NCI-H446 treated with DMSO at 0.1 percent for 48 hours (cell line): ENCODE results near the gene LGMN.
A peak's percentile ranks its signal among the peaks of the same experiment; 100 is the strongest.
"Not testable (repeated sequence)": the region's sequence is repeated elsewhere in the genome, so short reads cannot be mapped to it uniquely, and the experiment has no call there.

ENCODE experiments used
- DNase-seq: peaks from one replicate; lab custom pipeline; 2025; lab: John Stamatoyannopoulos, UW

LGMN gene

DNA sequence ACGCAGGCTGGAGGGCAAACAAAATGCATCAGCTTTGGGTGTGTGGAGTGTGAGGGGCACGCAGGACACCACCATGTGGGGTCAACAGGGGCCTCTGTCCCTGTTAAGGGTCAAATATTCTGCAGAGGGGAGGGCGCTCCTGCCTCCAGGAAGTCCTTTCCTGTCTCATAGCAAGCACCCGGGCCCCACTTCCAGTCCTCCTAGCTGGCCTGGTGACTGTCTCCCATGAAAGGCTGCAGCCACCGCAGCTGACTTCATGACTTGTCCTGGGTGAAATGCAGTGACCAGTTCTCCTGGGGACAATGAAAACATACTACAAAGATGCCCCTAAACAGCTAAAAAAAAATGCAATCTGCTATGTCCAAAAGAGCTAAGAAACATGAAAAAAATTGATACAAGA is 53.6 kb downstream of the LGMN start:
- no peak for DNase-seq

GRCh38 chr14:92693998-92694795 is 54.2 kb downstream of the LGMN start:
- no peak for DNase-seq

DNA sequence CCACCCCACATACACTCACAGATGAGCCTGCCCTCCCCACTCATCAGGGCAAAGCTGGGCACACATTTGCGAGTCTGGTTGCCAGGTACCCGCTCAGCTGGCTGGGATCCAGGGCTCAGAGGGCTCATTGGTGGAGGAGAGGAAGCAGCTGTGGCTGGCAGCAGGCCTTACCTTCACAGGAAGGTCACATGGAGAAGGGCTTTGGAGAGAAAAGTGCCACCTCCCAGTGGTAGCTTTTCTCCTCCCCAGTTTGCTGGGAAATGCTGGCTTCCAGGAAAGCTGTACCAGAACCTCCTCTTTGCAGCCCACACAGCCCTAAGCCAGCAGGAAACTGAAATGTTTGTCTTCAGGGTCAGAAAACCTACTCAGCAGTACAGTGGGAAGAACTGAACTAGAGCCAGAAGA is 55.6 kb downstream of the LGMN start:
- peak; percentile 54 for DNase-seq

- peak; percentile 18 for DNase-seq
Observed at GRCh38 chr14:92690171-92691011, 58.0 kb downstream of the LGMN start.

GRCh38 chr14:92688434-92689375 is 59.7 kb downstream of the LGMN start:
- DNase-seq: no peak

DNA sequence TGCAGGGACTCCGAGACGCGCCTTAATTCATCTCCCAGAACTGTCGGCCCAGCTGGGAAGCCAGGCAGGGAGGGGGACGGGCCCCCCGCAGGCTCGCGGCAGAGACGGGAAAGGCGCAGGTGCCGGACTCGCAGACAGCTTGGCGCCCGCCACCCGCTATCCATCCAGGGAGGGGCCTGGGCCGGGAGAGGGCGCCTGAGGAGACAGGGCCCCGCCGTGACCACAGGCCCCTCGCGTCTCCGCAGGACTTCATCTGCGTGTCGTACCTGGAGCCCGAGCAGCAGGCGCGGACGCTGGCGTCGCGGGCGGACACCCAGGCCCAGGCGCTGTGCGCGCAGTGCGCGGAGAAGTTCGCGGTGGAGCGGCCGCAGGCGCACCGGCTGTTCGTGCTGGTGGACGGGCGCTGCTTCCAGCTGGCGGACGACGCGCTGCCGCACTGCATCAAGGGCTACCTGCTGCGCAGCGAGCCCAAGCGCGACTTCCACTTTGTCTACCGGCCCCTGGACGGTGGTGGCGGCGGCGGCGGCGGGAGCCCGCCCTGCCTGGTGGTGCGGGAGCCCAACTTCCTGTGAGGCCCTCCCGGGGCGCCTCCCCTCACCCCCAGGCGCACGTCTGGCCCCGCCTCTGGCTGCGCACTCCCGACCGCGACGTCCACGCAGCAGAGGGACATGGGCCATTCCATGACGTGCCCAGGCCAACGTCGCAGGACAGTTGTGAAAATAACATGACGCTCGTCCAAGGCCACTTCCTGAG is 60.6 kb downstream of the LGMN start:
- no peak for DNase-seq

DNA sequence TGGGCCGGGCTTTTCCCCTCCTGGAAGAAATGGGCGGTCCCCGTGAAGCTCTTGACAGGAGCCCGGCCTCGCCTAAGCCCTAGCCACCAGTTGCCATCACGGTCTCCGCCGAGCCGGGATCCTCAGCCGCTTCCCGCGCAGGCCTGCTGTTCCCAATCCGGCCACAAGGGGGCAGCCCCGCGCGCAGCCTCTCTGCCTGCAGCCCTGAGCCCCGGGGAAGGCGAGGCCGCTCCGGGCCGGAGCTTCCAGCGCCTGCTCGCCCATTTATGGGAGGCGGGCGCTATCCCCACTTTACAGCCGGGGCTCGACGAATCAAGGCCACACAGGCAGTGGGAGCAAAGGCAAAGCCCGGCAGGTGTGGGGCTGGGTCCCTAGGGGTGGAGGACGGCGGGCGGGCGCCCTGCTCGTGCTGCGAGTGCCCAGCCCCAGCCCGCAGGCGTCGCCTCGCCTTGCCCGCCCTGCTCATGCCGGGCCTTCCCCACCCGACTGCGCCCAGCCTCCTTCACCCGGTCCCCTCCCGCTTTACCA is 61.5 kb downstream of the LGMN start:
- peak; percentile 20 for DNase-seq

- DNase-seq: no peak
Observed at GRCh38 chr14:92686411-92686899, 62.0 kb downstream of the LGMN start.

DNA sequence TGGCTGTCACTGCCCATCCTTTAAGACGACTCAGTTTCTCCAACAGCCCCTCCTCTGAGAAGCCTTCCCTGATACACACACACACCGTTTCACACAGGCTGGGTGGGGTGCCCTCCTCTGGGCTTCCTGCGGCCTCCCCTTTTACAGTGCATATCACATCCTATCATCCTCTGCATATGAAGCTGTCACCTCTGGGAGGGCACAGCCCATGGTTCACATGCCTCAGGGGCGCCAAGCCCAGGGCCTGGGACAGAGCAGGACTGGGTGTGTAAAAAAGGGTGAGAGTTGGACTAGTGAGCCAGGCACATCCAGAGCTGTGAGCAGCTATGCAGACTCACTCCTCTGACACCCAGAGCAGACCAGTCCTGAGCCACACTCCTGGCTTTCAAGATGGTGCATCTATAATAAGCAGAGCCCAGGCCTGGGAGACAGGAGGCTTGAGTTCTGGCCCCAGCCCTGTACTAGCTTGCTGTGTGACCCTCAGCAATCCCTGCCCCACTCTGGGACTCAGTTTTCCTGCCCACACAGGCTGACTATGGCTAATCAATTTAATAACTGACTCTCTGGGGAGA is 62.6 kb downstream of the LGMN start:
- DNase-seq: no peak

GRCh38 chr14:92684801-92685560 is 63.4 kb downstream of the LGMN start:
- DNase-seq: no peak

- no peak for DNase-seq
Observed at GRCh38 chr14:92683041-92683440, 65.4 kb downstream of the LGMN start.

GRCh38 chr14:92680781-92681650 is 67.4 kb downstream of the LGMN start:
- peak; percentile 7 for DNase-seq

GRCh38 chr14:92680330-92680729 is 68.1 kb downstream of the LGMN start:
- not testable (repeated sequence) for DNase-seq

DNA sequence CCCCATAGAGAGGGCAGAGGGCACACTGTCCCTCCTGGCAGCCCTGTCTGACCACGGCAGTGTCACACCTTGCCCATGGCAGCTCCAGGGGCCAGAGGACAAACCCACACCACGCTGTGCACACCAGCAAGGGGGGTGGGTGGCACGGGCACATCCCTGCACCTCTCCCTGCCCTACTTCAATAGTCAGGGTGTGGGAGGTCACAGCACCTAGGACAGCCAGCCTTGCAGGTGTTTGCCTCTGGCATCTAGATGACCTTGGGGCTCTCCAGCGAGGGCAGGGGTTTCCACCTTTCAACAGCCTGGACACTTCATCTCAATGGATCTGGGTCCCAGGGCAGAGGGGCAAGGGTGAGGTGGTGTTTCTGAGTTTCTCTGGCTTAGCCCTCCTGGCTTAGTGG is 69.2 kb downstream of the LGMN start:
- DNase-seq: no peak

- no peak for DNase-seq
Observed at GRCh38 chr14:92678766-92679165, 69.7 kb downstream of the LGMN start.

GRCh38 chr14:92677955-92678354 is 70.5 kb downstream of the LGMN start:
- no peak for DNase-seq

DNA sequence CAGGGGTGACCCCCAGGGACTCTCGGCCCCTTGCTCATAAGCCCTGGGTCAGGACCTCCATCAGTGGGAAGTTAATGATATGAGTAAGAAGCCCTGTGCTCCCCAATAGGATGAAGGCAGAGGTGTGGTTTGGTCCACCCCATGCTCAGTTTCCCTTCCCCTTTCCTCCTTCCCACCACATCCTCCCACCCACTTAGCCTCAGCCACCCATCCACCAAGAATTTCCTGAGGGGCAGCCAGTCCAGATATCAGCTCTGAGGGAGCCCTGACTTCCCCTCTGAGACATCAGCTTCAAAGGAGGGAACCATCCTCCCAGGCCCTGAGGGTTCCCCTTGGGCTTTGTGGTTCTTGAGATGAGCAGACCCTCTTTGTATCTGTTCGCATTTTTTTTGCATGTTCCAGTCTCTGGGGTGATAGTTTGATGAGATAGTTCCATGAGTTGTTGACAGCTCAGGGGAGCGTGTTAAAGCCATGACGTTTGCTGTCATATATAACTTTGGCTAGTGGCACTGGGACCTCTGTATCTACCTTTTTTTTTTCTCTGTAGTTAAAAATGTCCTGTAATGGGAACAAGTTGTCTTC is 71.2 kb downstream of the LGMN start:
- no peak for DNase-seq

DNA sequence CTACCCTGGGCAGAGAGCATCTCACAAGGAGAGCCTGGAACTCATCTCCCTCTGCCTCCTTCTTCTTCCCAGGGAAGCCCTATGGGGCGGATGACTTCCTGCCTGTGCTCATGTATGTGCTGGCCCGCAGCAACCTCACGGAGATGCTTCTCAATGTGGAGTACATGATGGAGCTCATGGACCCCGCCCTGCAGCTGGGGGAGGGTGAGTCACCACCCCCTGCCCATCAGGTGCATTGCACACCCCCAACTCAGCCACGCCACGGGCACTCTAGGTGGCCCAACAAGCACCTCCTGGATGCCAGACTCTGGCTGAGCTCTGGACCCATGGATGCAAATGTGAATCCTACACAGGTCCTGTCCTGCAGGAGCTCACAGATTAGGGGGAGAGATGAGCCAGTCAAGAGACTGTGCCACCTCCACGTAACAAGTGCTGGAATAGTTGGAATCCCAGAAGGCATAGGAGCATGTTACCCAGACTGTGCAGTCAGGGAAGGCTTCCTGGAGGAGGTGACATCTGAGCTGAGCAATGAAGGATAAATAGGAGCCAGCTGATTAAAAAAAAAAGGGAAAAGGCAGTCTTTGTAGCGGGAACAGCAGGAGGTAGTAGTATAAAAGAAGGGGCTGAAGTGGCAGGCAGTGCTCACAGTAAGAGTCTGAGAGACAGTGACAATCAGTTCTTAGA is 71.9 kb downstream of the LGMN start:
- DNase-seq: no peak
